ENCODE measurements around the gene SPRY4.
"Not testable (repeated sequence)": the region's sequence is repeated elsewhere in the genome, so short reads cannot be mapped to it uniquely, and the experiment has no call there.

Gene SPRY4

DNA sequence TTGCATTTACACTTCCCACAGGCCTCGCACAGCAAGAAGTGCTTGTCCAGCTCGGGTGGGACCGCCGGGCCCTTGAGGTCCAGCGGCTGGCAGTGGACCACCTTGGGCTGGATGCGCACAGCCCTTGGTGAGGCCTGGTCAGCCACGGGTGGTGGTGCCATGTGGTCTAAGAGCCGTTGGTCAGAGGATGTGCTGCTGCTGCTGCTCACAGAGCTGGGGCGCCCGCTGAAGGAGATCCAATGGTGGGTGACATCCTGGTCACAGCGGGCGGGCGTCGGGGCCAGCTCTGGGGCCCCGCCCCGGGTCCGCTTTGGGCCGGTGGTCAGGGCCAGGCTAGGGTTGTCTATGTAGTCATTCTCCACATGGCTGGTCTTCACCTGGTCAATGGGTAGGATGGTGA, 10.2 kb downstream of the SPRY4 start:
- DNase-seq (ENCODE audit: low spot score): no peak

DNA sequence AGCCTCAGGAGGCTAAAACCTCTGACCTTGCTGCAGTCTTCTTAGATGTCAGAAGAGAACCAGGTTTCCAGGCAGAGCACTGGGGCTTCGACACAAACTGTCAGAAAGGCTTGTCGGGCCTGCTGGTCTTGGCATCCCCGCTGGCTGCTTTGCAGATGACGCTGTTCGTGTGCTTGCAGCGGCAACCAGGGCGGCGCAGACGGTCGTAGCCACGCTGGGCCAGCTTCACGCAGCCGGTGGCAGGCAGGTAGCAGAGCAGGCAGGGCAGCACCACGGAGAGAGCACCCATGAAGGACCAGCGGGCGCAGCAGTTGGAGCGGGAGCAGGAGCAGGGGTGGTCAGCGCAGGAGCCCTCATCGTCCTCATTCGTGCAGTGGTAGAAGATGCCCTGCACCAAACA, 10.7 kb downstream of the SPRY4 start:
- DNase-seq (ENCODE audit: low spot score): no peak

DNA sequence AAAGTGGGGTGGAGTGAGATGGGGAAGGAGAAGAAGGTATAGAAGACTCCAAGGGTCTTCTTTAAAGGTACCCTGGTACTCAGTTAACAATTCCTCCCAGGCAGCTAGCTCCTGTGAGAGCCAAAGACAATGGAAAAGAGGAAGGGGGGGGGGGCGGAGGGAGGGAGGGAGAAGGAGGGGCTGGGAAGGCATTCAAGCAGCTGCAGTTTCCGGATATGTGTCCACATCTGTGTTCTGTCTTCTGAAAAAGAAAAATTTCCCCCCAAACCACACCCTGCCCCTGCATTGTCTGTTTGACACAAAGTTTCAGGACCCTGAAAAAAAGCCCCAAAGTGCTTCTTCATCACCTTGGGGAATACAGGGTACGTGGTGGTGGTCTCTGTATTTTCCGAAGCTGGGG, 11.1 kb downstream of the SPRY4 start:
- DNase-seq (ENCODE audit: low spot score): no peak

DNA sequence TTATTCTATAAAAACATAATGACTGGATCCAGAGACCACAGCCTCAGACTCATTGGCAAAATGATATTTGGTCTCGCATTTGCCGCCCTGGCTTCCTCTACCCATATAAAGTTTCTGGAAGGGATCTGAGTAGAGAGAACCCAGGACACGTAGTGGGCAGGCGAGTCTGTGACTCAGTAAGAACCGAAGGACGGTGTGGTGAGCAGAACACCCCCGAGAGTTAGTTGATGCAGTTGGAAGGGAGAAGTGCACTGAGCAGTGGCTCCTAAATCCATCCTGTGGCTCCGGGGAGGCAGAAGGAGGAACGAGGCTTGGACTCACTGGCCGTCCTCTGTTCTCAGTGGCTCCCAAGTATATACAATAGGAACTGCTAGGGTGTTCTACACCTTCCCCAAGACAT, 11.5 kb downstream of the SPRY4 start:
- no peak for DNase-seq (ENCODE audit: low spot score)

DNA sequence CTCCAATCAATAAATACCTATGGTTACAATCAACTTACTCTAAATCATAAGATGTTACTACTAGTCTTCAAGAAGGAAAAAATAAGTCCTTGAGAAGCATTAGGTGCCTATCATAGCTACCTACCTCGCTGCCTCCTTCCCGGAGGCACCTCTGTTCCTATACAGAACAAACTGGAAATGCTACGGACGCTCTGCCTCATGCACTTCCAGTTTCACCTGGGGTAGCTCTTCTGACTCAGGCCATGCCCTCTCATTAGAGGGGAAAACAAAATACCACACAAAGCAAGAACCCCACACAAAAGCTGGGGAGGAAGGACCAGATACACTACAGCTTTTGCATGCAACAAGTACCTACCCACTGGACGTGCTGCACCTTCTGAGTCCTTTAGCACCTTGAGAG, 12.4 kb downstream of the SPRY4 start:
- no peak for DNase-seq (ENCODE audit: low spot score)

DNA sequence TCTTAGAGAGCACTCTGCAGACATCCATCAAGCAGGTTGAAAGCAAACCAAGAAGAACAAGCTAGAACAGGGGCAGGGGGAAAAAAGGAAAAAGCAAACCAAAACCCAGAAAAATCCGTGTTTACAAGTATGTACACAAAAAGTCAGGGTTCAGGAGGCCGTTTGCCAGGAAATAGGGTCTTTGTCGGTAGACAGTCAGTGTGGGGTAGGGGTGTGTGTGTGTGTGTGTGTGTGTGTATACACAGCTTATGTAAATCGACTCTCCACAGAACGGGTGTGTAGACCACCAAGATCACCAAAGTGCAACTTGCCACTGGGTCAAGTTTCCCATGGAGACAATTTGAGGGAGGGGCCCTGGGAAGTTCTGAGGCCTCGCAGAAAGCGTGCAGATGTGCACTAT, 13.1 kb downstream of the SPRY4 start:
- DNase-seq (ENCODE audit: low spot score): no peak

DNA sequence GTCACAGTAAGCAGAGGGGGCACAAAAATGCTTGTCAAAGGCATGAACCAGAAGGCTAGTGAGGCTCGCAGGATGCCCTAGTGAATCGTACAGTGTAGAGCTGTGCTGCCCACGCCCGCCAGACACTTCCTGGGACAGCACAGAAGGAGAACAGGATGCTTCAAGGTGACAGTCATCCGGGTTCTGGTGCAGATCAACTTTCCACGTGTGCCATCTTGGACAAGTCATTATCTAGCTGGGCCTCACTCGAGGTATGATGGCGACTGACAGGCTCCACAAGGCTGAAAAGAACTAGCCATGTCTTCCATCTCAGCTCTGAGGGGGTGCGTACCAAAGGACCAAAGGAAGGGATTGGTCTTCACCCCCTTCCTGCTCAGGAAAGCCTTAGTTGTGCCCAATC, 14.0 kb downstream of the SPRY4 start:
- no peak for DNase-seq (ENCODE audit: low spot score)

DNA sequence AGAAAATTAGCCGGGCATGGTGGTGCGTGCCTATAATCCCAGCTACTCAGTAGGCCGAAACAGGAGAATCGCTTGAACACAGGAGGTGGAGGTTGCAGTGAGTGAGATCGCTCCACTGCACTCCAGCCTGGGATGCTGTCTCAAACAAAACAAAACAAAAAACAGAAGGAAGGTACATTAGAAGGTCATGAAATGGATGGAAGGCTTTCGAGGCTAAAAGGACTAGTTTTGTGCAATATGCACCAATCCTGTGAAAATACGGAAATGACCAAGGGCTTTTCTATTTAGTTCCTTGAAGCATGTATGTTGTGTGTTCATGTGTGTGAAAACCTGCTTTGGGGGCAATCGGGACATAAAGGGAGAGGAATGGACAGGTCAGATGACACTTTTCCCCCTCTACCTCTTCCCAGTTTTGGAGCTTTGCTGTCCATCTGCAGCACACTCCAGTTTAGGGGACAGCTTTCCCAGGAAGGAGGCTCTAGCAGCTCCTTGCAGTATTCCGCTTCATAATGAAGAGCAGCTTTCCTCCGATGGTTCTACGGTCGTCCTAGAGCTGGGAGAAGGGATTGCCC, 15.0 kb downstream of the SPRY4 start:
- DNase-seq (ENCODE audit: low spot score): no peak

DNA sequence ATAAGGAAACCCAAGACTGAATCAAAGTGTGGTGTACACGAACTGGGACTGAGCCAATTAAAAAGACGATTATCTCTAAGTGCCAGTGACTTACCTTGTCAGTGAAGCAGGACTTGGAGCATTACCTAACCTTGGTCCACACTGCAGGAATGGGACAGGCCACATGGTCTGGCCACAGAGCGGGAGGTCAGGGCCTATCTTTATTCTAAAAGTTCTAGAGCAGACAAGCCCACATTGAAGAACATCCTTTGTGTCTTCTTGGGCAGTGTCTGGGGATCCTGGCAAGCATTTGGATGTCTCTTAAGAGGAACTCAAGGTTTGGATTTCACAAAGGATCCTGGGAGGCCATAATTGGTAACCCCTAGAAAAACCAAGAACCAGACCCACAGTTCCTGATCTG, 16.5 kb downstream of the SPRY4 start:
- no peak for DNase-seq (ENCODE audit: low spot score)

DNA sequence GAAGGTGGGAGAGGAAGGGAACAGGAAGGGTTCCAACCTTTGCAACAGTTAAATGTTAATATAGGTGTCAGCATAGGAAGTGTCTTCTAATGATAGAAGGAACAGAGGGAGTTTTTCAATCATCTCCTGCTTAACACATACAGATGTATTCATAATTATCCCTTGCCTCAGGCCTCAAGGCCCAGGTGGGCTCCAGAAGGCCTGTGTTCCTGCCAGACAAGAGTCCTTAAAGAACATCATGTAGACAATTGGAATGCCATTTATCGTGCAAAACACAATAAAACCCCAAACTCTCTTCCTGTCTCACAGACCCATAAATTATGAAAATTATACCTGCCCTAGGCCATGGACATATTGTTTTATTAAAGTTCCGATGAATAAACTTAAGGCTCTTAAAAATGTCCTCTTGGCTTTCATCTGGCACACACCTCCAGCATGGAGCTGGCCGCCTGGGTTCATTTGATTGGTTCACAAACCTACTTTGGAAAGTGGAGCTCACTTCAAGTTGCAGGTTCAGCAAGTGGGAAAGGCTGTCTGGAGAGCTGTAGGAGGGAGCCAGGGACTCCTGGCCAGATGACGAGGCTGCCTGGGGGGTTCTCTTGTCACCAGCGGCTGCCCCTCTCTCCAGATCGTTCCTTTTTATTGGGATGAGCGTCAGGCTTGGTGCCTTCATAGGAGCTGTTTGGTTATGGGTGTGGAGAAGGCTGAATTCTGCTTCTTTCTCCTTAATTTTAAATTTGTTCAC, 17.5 kb downstream of the SPRY4 start:
- no peak for DNase-seq (ENCODE audit: low spot score)

DNA sequence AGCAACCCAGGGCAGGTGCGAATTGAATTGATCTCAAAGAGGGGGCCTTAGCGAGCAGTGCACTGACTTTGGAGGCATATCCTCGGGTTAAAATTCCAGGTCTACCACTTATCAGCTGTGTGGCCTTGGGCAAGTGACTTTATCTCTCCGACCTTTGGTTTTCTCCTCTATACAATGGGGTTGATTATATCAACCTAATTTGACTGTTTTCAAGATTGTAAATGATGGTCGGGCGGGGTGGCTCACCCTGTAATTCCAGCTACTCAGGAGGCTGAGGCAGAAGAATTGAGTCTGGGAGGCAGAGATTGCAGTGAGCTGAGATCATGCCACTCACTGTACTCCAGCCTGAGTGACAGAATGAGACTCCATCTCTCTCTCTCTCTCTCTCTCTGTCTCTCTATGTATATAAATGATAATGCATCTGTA, 18.7 kb downstream of the SPRY4 start:
- no peak for DNase-seq (ENCODE audit: low spot score)

DNA sequence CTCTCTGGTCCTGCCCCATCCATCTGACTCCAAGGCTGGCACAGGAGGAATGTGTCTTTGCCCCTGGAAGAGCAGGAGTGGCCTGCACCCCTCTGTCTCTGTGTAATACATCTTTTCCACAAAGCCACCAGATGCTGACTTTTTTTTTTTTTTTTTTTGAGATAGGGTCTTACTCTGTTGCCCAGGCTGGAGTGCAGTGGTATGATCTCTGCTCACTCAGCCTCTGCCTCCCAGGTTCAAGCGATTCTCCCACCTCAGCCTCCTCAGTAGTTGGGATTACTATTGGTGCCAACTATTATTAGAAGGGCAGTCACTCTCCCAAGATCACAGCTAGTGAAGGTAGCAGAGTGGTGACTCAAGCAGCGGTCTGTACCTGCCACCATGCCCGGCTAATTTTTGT, 19.6 kb downstream of the SPRY4 start:
- DNase-seq (ENCODE audit: low spot score): no peak

DNA sequence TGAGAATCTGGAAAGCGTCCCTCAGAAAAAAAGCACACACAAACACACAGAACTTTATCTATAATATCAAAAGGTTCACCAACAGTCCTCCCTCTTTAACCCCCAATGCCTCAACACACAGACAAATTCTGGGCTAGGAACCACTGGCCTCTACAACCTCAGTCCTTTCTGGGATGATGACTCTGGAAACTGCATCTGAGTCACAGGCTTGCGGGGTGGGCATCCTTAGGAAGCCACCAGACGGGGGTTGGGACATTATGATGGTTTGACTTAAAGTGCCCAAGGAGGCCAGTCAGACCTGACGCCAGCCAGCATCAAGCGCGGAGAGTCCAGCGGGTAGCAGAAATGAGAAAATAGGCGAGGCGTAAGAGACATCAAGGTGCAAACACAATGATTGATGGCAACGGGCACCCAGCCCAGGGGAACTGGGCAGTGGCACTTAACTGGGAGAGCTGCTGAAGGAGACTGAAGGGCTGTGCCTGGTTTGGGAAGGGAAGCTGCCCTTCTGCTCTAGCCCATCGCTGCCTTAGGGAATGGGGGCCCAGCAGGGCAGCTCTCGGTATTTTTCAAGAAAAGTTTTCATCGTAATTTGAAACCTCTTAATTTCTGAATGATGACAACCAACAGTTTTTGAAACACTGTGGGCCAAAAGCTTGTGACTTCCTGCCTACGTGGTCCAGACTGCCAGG, 20.7 kb downstream of the SPRY4 start:
- no peak for DNase-seq (ENCODE audit: low spot score)

DNA sequence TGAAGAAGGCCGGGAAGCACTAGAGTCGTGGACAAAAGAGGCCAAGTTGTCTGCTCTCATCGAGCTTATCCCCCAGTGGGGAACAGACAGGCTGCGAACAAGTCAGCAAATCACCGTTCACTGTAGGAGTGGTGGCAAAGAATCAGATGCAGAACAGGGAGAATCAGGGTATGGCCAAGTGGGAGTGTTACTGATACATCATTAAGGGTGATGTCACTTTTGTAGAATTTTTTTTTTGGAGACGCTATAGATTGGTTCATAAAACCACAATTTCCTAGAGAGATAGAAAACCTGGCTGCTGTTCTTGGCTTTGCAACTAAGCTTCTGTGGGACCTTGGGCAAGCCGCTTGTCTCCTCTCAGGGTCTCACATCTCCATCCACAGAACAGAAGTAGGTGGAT, 21.3 kb downstream of the SPRY4 start:
- no peak for DNase-seq (ENCODE audit: low spot score)

DNA sequence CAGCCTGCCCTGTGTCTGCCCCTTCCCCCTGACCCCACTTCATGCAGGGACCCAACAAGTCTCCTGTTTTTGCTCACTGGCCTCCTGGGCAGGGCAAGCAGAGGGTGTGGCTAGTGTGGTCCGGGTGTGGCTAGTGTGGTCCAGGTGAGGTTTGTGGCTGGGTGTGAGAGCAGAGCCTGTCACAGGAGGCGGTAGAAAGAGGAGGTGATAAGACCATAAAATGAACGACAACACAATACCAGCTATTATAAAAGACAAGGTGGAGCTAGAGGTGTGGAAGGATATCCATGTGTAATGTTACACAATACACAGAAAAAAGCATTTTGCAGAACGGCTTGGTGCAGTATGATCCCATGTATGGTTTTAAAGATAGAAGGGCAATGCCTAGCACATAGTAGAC, 23.3 kb downstream of the SPRY4 start:
- no peak for DNase-seq (ENCODE audit: low spot score)

DNA sequence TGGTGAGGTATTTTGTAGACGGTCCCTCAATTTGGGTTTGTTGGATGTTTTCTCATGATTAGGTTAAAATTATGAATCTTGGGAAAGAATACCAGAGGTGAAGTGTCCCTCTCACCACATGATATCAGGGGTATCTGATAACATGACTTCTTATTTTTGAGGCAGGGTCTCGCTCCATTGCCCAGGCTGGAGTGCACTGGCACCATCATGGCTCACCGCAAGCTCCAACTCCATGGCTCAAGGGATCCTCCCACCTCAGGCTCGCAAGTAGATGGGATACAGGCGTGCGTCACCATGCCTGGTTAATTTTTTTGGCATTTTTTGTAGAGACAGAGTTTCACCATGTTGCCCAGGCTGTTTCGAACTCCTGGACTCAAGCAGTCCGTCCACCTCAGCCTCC, 24.1 kb downstream of the SPRY4 start:
- DNase-seq (ENCODE audit: low spot score): no peak

DNA sequence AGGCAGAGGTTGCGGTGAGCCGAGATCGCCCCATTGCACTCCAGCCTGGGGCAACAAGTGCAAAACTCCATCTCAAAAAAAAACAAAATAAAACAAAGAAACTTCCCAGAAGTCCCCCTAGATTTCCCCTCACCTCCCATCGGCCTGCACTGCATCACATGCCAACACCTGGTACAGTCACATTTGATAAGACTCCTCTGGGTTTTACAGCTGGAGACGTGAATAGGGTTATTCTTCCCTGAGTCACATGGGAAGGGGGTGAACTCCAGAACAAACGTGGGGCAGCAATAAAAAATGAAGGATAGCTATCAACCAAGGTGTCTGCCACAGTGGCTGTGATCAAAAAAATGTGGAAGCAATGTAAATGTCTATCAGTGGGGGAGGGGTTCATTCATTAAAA, 26.0 kb downstream of the SPRY4 start:
- no peak for DNase-seq (ENCODE audit: low spot score)

DNA sequence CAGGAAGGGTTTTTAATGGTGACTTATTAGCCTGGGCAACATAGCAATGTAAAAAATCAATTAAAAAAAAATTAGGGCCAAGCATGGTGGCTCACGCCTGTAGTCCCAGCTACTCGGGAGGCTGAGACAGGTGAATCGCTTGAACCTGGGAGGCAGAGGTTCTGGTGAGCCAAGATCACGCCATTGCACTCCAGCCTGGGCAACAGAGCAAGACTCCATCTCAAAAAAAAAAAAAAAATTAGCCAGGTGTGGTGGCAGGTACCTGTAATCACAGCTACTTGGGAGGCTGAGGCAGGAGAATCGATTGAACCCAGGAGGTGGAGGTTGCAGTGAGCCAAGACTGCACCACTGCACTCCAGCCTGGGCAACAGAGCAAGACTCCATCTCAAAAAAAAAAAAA, 27.0 kb downstream of the SPRY4 start:
- DNase-seq (ENCODE audit: low spot score): not testable (repeated sequence)

DNA sequence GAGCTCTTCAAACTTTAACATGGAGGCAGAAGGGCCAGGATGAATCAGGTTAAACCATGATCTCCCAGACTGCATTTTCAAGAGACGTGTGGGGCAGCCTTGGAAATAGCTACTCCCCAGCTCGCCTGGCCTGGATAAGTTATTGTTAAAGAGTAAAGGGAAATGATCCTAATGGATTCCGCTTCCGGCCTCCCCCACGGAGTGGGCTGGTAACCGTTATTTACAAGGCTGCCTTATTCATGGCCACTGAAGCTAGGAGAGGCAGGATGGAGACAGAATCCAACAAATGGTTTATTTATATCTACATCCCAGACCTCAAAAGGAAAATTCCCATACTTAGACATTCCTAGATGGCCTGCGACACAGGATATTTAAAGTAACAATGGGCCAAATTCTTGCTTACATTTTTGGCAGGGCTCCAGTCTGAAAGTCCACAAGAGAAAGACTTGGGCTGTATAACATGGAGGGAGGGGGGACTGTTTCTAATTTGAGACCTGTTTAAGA, 27.9 kb downstream of the SPRY4 start:
- DNase-seq (ENCODE audit: low spot score): no peak

DNA sequence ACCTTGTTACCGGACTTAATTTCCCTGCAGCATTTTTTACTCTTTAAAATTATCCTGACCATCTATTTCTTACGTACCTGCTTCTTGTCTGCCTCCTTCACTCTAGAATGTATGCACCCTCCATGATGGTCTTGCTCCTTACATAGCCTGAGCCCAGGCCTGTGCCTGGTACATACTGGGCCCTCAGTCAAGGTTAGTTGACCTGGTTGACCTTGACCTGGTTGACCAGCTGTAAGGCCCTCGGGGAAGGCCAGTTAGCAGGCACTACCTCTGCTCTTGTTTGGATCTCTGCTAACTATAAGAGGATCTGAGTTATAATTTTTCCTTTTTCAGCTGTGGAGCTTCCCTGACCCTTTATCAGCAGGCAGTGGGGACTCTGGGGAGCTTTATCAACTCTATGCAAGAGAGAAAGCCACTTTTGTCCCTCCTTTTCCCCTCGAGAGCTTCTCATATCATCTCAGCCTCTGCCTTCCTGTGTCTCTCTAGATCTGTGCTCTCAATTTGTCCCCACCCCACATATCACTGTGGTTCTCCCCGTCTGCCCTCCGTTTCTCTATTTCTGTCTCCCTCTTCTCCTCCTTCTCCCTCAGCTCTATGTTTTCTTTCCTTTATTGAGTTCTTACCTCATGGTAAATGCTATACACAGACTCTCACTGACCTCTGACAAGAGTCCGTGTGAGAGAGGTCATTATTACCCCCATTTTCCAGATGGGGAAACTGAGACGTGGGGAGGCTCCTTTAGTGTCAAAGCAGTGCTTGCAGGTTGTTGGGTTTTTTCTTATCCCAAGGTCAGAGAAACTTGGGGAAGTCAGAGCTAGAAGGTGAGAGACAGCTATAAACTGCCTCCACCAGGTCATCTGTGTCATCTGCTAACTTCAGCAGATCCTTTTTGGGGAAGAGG, 28.6 kb downstream of the SPRY4 start:
- DNase-seq (ENCODE audit: low spot score): no peak

DNA sequence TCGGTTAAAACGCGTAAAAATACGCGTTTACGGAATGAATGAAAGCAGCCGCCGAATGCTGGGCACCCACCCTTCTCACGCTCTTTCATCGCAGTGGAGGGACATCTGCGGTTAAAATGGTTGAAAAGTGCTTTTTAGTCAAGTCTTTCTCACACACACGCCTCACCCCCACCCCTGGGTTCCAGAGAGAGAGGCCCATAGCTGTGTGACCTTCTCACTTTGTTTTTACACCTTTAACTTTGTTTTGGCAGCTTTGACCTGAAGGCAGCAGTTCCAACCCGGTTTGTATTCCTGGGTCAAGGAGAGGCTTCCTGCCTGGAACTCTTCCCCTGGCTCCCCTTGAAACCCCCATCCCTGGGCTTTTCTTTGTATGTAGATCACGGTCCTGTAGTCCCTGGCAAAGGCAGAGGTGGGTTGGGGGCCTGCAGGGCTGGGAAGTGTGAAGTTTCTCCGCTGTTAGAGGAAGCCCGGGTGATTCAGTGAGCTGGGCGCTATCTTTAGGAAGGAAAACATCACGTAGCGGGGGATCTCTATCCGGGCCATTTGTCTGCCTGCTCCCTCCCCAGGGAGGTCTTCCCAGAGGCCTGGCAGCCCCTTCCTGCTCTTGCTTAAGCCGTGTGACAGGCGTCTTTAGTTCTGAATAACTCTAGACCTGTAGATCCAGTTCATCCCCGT, 29.6 kb downstream of the SPRY4 start:
- DNase-seq (ENCODE audit: low spot score): no peak

DNA sequence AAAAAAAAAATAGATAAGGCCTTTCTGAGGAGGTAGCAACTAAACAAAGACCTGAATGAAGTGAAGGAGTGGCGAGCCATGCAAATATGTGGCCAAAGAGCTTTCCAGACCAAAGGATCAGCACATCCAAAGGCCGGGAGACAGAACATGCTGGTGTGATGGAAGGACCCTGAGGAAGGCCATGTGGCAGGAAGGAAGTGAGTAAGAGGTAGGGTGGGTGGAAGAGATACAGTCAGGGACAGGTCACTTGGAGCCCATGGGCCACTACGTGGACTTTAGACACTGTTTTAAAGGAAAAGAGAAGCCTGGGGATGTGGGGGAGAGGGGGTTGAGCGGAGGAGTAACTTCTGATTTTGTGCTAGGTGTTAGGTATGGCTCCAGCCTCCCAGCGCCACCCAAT, 31.3 kb downstream of the SPRY4 start:
- no peak for DNase-seq (ENCODE audit: low spot score)
